HG02885 (cell line): ENCODE measurements around the gene CRYL1.

Experiments
- ATAC-seq: cut with Tn5 transposase; IDR thresholded peaks from one replicate; pipeline ENCODE4 v1.9.1; 2021; ENCODE audit warnings: mild to moderate bottlenecking; ENCODE audit not compliant: unreplicated experiment, poor library complexity

The CRYL1 gene

GRCh38 chr13:20430296-20430695 lies 95.4 kb downstream of the CRYL1 start:
- no peak for ATAC-seq

- no peak for ATAC-seq
Measured at GRCh38 chr13:20429682-20430081, 96.0 kb downstream of the CRYL1 start.

- no peak for ATAC-seq
Measured at GRCh38 chr13:20428666-20429644, 96.7 kb downstream of the CRYL1 start.

GRCh38 chr13:20426766-20427448 lies 98.8 kb downstream of the CRYL1 start:
- ATAC-seq: no peak

GRCh38 chr13:20425819-20426219 lies 99.8 kb downstream of the CRYL1 start:
- ATAC-seq: peak; percentile 89

GRCh38 chr13:20424949-20425348 lies 100.7 kb downstream of the CRYL1 start:
- ATAC-seq: no peak

GRCh38 chr13:20424559-20424852 lies 101.2 kb downstream of the CRYL1 start:
- ATAC-seq: no peak

GRCh38 chr13:20422362-20422761 lies 103.3 kb downstream of the CRYL1 start:
- no peak for ATAC-seq

GRCh38 chr13:20420938-20421337 lies 104.7 kb downstream of the CRYL1 start:
- ATAC-seq: no peak

GRCh38 chr13:20418953-20419352 lies 106.7 kb downstream of the CRYL1 start:
- ATAC-seq: no peak

GRCh38 chr13:20416223-20416745 lies 109.4 kb downstream of the CRYL1 start:
- no peak for ATAC-seq

- no peak for ATAC-seq
Measured at GRCh38 chr13:20415694-20416107, 110.0 kb downstream of the CRYL1 start.

- ATAC-seq: no peak
Measured at GRCh38 chr13:20415306-20415679, 110.4 kb downstream of the CRYL1 start.

- no peak for ATAC-seq
Measured at GRCh38 chr13:20414546-20415305, 110.9 kb downstream of the CRYL1 start.

- ATAC-seq: no peak
Measured at GRCh38 chr13:20412691-20413355, 112.8 kb downstream of the CRYL1 start.

- ATAC-seq: peak; percentile 97
Measured at GRCh38 chr13:20411638-20412342, 113.9 kb downstream of the CRYL1 start.

GRCh38 chr13:20410726-20411125 lies 114.9 kb downstream of the CRYL1 start:
- no peak for ATAC-seq

- ATAC-seq: no peak
Measured at GRCh38 chr13:20408181-20408580, 117.5 kb downstream of the CRYL1 start.

GRCh38 chr13:20407759-20408158 lies 117.9 kb downstream of the CRYL1 start:
- no peak for ATAC-seq

- ATAC-seq: no peak
Measured at GRCh38 chr13:20405691-20406090, 120.0 kb downstream of the CRYL1 start.
